SU-DHL-6 (cell line): Measurements from ENCODE around the gene CAPN5.

ENCODE experiments used
- H2AFZ ChIP-seq: fragments of 200-600 bp; sonication (generic); 2 replicates; pipeline ENCODE4 v1.6.1; 2014; ENCODE audit warnings: low read depth, mild to moderate bottlenecking, moderate library complexity, mixed read lengths, antibody characterized with exemption, low read length; ENCODE audit not compliant: severe bottlenecking
- H3F3A ChIP-seq: fragments of 200-600 bp; shearing (Covaris generic); 2 replicates; pipeline ENCODE4 v1.6.0; 2016; ENCODE audit warnings: antibody characterized with exemption, mild to moderate bottlenecking; ENCODE audit not compliant: insufficient read depth
- H3K27ac ChIP-seq: fragments of 200-600 bp; sonication (generic); 2 replicates; pipeline ENCODE4 v1.5.1; 2016; ENCODE audit warnings: low read depth, mild to moderate bottlenecking, low read length, moderate library complexity, mixed read lengths
- H3K27me3 ChIP-seq: fragments of 200-600 bp; sonication (generic), shearing (Covaris generic); 2 replicates; pipeline ENCODE4 v1.6.0; 2014; ENCODE audit warnings: mild to moderate bottlenecking, low read length
- H3K36me3 ChIP-seq: fragments of 200-600 bp; sonication (generic); 2 replicates; pipeline ENCODE4 v1.6.1; 2014; ENCODE audit warnings: mild to moderate bottlenecking, low read length, mixed read lengths
- H3K4me2 ChIP-seq: fragments of 300-600, 200-600 bp; shearing (Covaris generic), sonication (generic); 2 replicates; pipeline ENCODE4 v1.6.0; 2014; ENCODE audit warnings: low read length, low read depth, mild to moderate bottlenecking; ENCODE audit not compliant: poor library complexity, severe bottlenecking
- H3K4me3 ChIP-seq: fragments of 200-600 bp; sonication (generic); 2 replicates; pipeline ENCODE4 v1.5.1; 2014; ENCODE audit warnings: antibody characterized with exemption, low read length, mild to moderate bottlenecking, mixed read lengths; ENCODE audit not compliant: insufficient read depth, poor library complexity, severe bottlenecking
- H3K79me2 ChIP-seq: fragments of 200-600 bp; sonication (generic); 2 replicates; pipeline ENCODE4 v1.6.1; 2014; ENCODE audit warnings: mild to moderate bottlenecking, low read length, moderate library complexity; ENCODE audit not compliant: insufficient read depth
- H3K9ac ChIP-seq: fragments of 200-600 bp; sonication (generic); 2 replicates; pipeline ENCODE4 v1.7.0; 2014; ENCODE audit warnings: mild to moderate bottlenecking, low read length
- H3K9me2 ChIP-seq: fragments of 200-600 bp; sonication (generic); replicated peaks from 2 replicates; pipeline ENCODE4 v1.6.1; 2014; ENCODE audit warnings: low read length; ENCODE audit not compliant: insufficient read depth
- H3K9me3 ChIP-seq: fragments of 200-600 bp; sonication (generic); 2 replicates; pipeline ENCODE4 v1.6.1; 2014; ENCODE audit warnings: low read length, mixed read lengths; ENCODE audit not compliant: insufficient read depth
- H4K20me1 ChIP-seq: fragments of 200-600 bp; sonication (generic); 2 replicates; pipeline ENCODE4 v1.6.1; 2014; ENCODE audit warnings: low read depth, mild to moderate bottlenecking, antibody characterized with exemption, low read length, moderate library complexity, mixed read lengths
- CTCF ChIP-seq: fragments of 200-600 bp; sonication (generic); IDR thresholded peaks from one replicate; pipeline ENCODE4 v1.5.1; 2017; ENCODE audit warnings: antibody characterized with exemption, mild to moderate bottlenecking, low read length, moderate library complexity; ENCODE audit not compliant: insufficient read depth, poor library complexity, severe bottlenecking
- EZH2phosphoT487 ChIP-seq: fragments of 200-600 bp; sonication (generic), shearing (Covaris generic); conservative IDR thresholded peaks from 2 replicates; pipeline ENCODE4 v1.6.1; 2018; ENCODE audit warnings: mild to moderate bottlenecking, antibody characterized with exemption, low read length, moderate library complexity, mixed read lengths

Gene CAPN5

GRCh38 chr11:77136074-77136473, 69.3 kb downstream of the CAPN5 start:
- Histone ChIP-seq H3K4me2 (no peak overlapping the region), H2AFZ (no peak overlapping the region), H3K9me3 (no peaks in the 10 kb centered on the region), H3K9me2 (no peaks in the 10 kb centered on the region), H3K27ac (no peak overlapping the region), H3K4me3 (no peak overlapping the region), H3K36me3 (no peaks in the 10 kb centered on the region), H3K9ac (no peak overlapping the region), H3K27me3 (no peaks in the 10 kb centered on the region), H3K79me2 (no peaks in the 10 kb centered on the region), H3F3A (no peaks in the 10 kb centered on the region), H4K20me1 (no peaks in the 10 kb centered on the region)
- TF ChIP-seq EZH2phosphoT487, result no peak
- no peak for TF ChIP-seq CTCF

- Histone ChIP-seq H3K9me3 (no peaks in the 10 kb centered on the region), H3K27me3 (no peaks in the 10 kb centered on the region), H4K20me1 (no peaks in the 10 kb centered on the region), H3K79me2 (no peaks in the 10 kb centered on the region), H3K4me2 (no peak overlapping the region), H3K9me2 (no peaks in the 10 kb centered on the region), H3K9ac (no peak overlapping the region), H2AFZ (no peak overlapping the region), H3K4me3 (no peak overlapping the region), H3K27ac (no peak overlapping the region), H3F3A (no peaks in the 10 kb centered on the region), H3K36me3 (no peaks in the 10 kb centered on the region)
- no peak for TF ChIP-seq EZH2phosphoT487
- TF ChIP-seq CTCF, result no peak
Measured at GRCh38 chr11:77136784-77137420, 70.1 kb downstream of the CAPN5 start.

- TF ChIP-seq CTCF (no peak), EZH2phosphoT487 (no peak)
- no peak overlapping the region for H3K4me3 ChIP-seq
- H3K79me2 ChIP-seq, result no peaks in the 10 kb centered on the region
- no peak overlapping the region for H3K9ac ChIP-seq
- no peak overlapping the region for H3K4me2 ChIP-seq
- H3F3A ChIP-seq, result no peaks in the 10 kb centered on the region
- no peak overlapping the region for H3K27ac ChIP-seq
- H3K27me3 ChIP-seq, result no peaks in the 10 kb centered on the region
- H3K36me3 ChIP-seq, result no peaks in the 10 kb centered on the region
- no peaks in the 10 kb centered on the region for H4K20me1 ChIP-seq
- H3K9me2 ChIP-seq, result no peaks in the 10 kb centered on the region
- no peak overlapping the region for H2AFZ ChIP-seq
- H3K9me3 ChIP-seq, result no peaks in the 10 kb centered on the region
Measured at GRCh38 chr11:77137421-77137820, 70.7 kb downstream of the CAPN5 start.
